Measurements from ENCODE around the gene PTGFRN.

The PTGFRN gene

GRCh38 chr1:116984406-116985160 lies 74.9 kb downstream of the PTGFRN start:
- no peaks in the 10 kb centered on the region for H3K36me3 ChIP-seq (ENCODE audit: control insufficient read depth, insufficient read depth, low read length)
- no peaks in the 10 kb centered on the region; the same call in 1 of the 2 replicates for H3K27me3 ChIP-seq (replicated peaks; ENCODE audit: control insufficient read depth, insufficient read depth, low read length)
- no peak overlapping the region for H3K4me3 ChIP-seq (replicated peaks; ENCODE audit: low read depth, low read length)
- TF ChIP-seq, protein P1, sequence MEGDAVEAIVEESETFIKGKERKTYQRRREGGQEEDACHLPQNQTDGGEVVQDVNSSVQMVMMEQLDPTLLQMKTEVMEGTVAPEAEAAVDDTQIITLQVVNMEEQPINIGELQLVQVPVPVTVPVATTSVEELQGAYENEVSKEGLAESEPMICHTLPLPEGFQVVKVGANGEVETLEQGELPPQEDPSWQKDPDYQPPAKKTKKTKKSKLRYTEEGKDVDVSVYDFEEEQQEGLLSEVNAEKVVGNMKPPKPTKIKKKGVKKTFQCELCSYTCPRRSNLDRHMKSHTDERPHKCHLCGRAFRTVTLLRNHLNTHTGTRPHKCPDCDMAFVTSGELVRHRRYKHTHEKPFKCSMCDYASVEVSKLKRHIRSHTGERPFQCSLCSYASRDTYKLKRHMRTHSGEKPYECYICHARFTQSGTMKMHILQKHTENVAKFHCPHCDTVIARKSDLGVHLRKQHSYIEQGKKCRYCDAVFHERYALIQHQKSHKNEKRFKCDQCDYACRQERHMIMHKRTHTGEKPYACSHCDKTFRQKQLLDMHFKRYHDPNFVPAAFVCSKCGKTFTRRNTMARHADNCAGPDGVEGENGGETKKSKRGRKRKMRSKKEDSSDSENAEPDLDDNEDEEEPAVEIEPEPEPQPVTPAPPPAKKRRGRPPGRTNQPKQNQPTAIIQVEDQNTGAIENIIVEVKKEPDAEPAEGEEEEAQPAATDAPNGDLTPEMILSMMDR (IDR thresholded peaks at IDR 0.05; ENCODE audit: insufficient read depth, low read length, poor library complexity, severe bottlenecking) = no peak
- DNase-seq (ENCODE audit: extremely low read depth, insufficient read length) = no peak

DNA sequence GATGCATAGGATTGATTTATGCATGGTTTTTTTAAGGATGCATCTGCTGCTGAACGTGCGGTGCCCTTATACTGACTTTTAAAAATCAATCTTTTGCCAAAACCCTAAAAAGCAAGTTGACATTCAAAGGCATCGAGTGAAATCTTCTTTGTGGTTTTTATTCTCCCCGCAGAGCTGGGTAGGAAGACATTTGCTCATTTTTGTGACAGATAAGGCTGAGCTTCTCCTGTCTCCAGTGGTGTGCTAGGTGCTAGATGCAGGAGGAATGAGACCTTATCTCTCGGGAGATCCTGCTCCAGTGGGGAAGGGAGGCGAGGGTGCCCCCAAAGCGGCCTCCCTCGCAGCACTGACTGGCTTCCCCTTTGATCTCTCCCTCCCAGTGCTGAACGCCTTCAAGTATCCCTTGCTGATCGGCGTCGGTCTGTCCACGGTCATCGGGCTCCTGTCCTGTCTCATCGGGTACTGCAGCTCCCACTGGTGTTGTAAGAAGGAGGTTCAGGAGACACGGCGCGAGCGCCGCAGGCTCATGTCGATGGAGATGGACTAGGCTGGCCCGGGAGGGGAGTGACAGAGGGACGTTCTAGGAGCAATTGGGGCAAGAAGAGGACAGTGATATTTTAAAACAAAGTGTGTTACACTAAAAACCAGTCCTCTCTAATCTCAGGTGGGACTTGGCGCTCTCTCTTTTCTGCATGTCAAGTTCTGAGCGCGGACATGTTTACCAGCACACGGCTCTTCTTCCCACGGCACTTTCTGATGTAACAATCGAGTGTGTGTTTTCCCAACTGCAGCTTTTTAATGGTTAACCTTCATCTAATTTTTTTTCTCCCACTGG lies 76.9 kb downstream of the PTGFRN start:
- Histone ChIP-seq H3K4me3 (replicated peaks; ENCODE audit: low read depth, low read length) (no peak overlapping the region), H3K36me3 (ENCODE audit: control insufficient read depth, insufficient read depth, low read length) (no peaks in the 10 kb centered on the region), H3K27me3 (replicated peaks; ENCODE audit: control insufficient read depth, insufficient read depth, low read length) (no peaks in the 10 kb centered on the region; the same call in 1 of the 2 replicates)
- TF ChIP-seq, protein P1 (IDR thresholded peaks at IDR 0.05; ENCODE audit: insufficient read depth, low read length, poor library complexity, severe bottlenecking) = no peak
- DNase-seq (ENCODE audit: extremely low read depth, insufficient read length) = no peak

DNA sequence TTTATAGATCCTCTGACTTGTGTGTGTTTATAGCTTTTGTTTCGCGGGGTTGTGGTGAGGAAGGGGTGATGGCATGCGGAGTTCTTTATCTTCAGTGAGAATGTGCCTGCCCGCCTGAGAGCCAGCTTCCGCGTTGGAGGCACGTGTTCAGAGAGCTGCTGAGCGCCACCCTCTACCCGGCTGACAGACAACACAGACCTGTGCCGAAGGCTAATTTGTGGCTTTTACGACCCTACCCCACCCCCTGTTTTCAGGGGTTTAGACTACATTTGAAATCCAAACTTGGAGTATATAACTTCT lies 77.5 kb downstream of the PTGFRN start:
- no peaks in the 10 kb centered on the region for H3K36me3 ChIP-seq (ENCODE audit: control insufficient read depth, insufficient read depth, low read length)
- no peak overlapping the region for H3K4me3 ChIP-seq (replicated peaks; ENCODE audit: low read depth, low read length)
- TF ChIP-seq, protein P1 (IDR thresholded peaks at IDR 0.05; ENCODE audit: insufficient read depth, low read length, poor library complexity, severe bottlenecking) = no peak
- H3K27me3 ChIP-seq (replicated peaks; ENCODE audit: control insufficient read depth, insufficient read depth, low read length) = no peaks in the 10 kb centered on the region; the same call in 1 of the 2 replicates
- DNase-seq (ENCODE audit: extremely low read depth, insufficient read length) = no peak

GRCh38 chr1:116988248-116988647 lies 78.5 kb downstream of the PTGFRN start:
- H3K4me3 ChIP-seq (replicated peaks; ENCODE audit: low read depth, low read length) = no peak overlapping the region
- TF ChIP-seq, protein P1 (IDR thresholded peaks at IDR 0.05; ENCODE audit: insufficient read depth, low read length, poor library complexity, severe bottlenecking) = no peak
- H3K36me3 ChIP-seq (ENCODE audit: control insufficient read depth, insufficient read depth, low read length) = no peaks in the 10 kb centered on the region
- no peaks in the 10 kb centered on the region; the same call in 1 of the 2 replicates for H3K27me3 ChIP-seq (replicated peaks; ENCODE audit: control insufficient read depth, insufficient read depth, low read length)
- no peak for DNase-seq (ENCODE audit: extremely low read depth, insufficient read length)

DNA sequence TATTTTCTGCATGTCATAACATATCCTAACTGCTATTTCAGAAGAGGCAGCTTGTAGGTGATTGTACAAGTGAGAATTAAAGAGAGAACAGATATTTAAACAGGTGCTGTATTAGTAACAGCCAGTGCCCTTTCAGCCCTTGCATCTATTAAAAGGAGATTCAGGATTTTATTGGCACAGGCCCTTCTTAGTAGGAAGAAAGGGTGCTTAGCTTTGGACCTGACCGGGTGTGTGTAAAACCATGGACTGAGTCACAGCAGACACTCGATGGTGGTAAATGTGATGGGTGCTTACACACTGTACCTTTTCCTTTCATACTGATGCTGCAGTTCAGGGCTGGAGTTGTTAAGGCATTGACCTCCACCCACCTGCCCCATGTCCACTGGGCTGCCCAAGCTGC lies 79.2 kb downstream of the PTGFRN start:
- DNase-seq (ENCODE audit: extremely low read depth, insufficient read length) = no peak
- H3K27me3 ChIP-seq (replicated peaks; ENCODE audit: control insufficient read depth, insufficient read depth, low read length) = no peaks in the 10 kb centered on the region; the same call in 1 of the 2 replicates
- no peak overlapping the region for H3K4me3 ChIP-seq (replicated peaks; ENCODE audit: low read depth, low read length)
- no peaks in the 10 kb centered on the region for H3K36me3 ChIP-seq (ENCODE audit: control insufficient read depth, insufficient read depth, low read length)
- TF ChIP-seq, protein P1 (IDR thresholded peaks at IDR 0.05; ENCODE audit: insufficient read depth, low read length, poor library complexity, severe bottlenecking) = no peak
